GM21367 (cell line): ENCODE measurements around the gene STMN1.
A peak's percentile ranks its signal among the peaks of the same experiment; 100 is the strongest.
"Not testable (repeated sequence)": the region's sequence is repeated elsewhere in the genome, so short reads cannot be mapped to it uniquely, and the experiment has no call there.

Experiments used
- ATAC-seq: cut with Tn5 transposase; IDR thresholded peaks from one replicate; pipeline ENCODE4 v1.9.1; 2021; ENCODE audit not compliant: unreplicated experiment

Gene STMN1

DNA sequence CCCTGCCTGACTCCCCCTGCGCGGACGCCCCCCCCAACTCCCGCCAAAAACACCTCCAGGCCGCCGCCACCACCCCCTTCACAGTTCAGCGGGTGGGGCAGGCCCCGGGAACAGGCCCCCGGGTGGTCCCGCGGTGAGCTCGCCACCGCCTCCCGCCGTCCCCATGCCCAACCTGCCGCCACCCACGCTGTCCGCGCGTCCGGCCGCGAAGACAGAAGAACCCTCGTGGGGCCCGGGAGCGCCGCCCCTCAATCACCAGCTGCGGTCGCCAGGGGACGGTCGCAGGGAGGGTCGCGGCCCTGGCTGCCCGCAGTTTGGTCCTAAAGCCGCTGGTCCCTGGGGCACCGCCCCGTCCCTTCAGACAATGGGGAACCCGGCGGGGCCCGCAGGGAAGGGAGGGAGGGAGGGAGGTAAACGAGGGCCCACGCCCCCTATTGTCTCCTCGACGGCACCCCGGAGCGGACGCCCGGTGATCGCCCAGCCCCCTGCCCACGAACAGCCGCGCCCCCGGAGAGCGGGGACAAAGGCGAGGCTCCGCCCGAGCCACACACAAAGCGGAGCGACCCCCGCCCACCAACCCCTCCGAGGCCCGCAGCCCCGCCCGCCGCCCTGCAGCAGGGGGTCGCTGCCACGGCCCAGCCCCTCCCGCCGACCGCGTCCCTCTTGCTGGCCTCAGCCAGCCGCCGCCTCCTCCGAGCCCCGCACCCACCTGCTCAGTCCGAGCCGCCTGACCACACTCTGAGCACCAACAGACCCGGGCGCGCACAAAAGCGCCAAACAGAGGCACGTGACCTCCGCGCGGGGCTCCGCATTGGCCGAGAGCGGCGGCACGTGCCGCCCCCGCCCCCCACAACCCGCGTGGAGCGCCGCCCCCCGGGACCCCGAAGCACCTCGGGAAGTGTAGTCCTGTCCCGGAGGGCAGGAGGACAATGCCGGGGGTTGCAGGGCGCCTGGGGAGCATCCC is at the start of gene STMN1:
Gene STMN1, minus strand, starts transcription at position 740 of the 964 bp plus-strand sequence. CDS start 1,743 bp downstream, outside the sequence.
- ATAC-seq: peak; percentile 52

DNA sequence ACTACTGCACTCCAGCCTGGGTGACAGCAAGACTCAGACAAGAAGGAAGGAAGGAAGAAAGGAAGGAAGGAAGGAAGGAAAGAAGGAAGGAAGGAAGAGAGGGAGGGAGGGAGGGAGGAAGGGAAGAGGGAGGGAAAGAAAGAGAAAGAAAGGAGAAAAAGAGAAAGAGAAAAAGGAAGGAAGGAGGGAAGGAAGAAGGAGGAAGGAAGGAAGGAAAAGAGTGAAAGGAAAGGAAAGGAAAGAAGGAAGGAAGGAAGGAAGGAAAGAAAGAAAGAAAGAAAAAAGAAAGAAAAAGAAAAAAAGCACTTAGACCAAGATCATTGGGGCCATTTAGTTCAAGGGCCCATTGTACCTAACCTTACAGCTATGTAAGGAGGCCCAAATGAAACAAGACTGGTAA is 49.3 kb upstream of the STMN1 start:
- ATAC-seq: no peak

DNA sequence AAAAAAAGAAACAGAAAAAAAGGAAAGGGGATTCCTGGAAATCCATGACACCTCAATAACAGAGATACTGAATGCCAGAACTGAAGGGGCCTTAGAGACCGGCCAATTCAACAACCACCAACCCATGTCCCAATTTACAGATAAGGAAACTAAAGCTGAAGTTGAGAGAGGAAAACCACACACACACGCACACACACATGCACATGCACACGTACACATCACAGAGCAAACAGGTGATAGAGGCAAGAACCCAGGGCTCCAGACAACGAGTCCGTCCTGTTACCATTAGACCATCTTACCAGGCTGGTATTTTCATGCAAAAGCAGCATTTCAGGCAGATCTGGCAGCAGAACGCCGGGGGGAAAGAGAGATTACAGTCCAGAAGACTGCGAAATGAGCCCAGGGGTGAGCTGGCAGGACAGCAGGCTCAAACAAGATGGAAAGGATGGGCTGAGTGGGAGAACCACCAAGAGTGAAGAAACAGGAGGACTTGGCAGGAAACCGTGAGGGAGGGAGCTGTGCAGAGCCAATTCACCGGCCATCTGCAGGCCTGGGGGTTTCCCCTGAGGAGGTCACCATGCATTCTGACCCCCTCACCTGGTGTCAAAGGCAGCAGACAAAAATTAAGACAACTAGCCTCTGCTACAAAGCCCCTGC is 48.2 kb upstream of the STMN1 start:
- ATAC-seq: no peak

GRCh38 chr1:25952841-25953401 is 46.7 kb upstream of the STMN1 start:
- ATAC-seq: no peak

DNA sequence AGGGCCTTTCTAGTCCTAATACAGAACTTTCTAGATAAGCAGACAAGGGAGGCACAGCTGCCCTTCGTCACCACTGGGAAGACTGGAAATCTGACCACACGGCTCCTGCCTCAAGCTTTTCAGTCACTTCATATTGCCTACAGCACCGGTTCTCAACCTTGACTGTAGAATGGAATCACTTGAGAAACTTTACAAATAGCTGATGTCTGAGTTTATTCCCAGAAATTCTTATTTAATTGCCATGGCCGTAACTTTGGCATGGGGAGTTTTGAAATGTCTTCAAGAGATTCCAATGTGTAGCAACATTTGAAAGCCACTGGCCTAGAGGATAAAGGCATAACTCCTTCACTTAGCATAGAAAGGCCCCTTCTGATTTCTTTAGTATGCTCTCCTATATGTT is 42.4 kb upstream of the STMN1 start:
- no peak for ATAC-seq

GRCh38 chr1:25947027-25947426 is 40.8 kb upstream of the STMN1 start:
- ATAC-seq: no peak

GRCh38 chr1:25945761-25946160 is 39.5 kb upstream of the STMN1 start:
- ATAC-seq: no peak

- no peak for ATAC-seq
These were observed 38.8 kb upstream of the STMN1 start for GRCh38 chr1:25944986-25945385.

GRCh38 chr1:25943511-25943910 is 37.3 kb upstream of the STMN1 start:
- ATAC-seq: not testable (repeated sequence)

DNA sequence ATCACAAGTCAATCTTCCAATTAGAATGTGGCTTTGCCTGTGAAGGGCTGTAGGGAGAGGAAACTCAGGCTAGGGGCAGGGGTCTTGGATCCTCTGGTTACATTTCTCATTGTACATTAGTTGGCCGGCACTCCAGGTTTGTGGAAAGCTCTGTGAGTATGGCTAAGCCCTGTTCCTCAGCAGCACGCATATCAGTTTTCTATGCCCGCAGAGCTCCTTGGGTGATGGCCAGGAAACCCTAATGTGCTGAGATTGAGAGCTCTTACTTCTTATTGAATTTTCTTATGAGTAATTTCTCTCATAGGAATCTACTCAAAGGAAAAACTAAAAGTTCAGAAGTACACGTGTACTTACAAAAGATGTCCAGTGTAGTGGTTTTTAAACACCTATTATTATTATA is 30.7 kb upstream of the STMN1 start:
- no peak for ATAC-seq

DNA sequence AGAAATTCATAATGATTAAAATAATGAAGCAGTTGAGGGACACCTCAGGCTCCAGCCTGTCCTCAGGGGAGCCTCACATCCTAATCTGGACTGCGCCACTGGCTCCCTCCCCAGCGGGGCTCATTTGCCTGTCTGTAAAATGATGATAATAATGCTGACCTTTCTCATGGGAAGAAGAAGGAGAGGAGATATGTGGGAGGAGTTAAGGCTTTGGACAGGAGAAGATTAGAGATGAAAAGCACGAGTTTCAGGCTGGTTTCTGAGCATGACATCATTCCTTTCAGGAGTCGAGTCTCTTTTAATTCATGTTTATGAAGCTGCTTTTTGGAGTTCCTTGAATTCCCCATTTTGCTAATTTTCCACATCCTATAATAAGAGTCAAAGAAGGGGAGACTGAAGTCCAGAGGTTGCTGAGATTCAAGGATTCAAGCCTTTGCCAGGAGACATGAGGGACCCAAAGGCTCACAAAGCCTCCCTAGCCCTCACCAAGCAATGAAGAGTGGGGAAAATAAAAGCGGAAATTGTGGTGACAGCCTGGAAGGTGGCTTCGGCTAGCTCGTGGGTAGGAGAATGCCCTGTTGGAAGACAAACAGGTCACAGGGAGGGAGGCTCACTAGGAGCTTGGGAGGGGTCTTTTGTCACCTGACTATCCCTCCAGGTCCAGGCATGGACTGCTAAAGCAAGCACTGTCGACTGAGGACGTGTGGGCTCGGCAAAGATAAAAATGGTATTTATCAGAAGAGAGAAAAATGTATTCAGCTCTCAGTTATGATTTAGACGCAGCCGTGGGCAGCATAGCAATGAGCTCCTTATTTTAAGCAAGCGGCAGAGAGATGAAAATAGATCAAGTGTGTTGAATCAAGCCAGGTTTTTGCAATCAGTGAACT is 27.5 kb upstream of the STMN1 start:
- ATAC-seq: no peak

DNA sequence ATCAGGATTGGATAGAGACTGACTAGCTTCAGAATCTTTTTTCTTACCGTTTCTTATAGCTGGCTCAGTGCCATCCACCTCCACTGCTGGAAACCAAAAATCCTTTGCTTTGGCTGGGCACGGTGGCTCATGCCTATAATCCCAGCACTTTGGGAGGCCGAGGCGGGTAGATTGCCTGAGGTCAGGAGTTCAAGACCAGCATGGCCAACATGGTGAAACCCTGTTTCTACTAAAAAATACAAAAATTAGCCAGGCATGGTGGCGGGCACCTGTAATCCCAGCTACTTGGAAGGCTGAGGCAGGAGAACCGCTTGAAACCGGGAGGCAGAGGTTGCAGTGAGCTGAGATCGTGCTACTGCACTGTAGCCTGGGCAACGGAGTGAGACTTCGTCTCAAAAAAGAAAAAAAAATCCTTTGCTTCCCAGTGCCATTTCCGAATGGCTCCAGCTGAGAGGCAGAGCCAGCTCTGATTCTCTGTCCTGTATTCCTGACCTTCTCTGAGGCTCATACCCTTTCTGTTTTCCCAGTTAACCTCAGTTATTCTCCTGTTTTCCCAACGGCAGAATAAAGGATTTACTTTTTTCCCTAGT is 26.7 kb upstream of the STMN1 start:
- not testable (repeated sequence) for ATAC-seq

DNA sequence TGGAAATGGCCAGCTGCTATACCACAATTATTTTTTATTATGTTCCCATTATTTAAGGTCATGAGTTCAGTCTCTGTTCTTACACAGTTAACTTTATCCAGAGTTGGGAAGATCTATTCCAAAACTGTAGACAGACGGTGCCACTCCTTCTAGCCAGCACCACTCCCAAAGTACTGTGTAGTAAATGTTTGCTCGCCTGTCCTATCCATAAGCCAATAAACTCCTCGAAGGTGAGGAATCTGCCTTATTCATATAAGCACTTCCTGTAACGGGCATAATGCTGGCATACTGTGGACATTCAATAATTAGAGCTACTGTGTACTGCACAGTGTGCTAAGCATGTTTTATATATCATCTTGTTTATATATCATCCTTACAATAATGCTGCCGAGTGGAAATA is 26.1 kb upstream of the STMN1 start:
- ATAC-seq: no peak

DNA sequence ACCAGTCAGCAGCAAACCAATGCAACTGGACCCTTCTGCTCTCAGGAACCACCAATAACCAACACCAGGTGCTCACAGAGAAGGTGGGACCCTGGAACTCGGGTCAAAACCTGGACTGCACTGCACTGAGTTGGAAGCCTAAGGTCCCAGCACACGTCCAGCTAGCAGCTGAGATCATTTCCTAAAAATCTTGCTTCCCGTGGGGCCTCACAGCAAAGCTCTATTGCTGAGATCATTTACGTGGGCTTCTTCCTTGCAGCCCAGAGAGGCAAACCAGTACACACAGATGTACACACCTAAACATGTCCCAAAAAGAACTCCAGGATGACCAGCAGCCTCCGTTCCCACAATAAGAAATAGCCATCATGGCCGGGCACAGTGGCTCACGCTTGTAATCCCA is 22.8 kb upstream of the STMN1 start:
- ATAC-seq: no peak

GRCh38 chr1:25927521-25928265 is 21.5 kb upstream of the STMN1 start:
- no peak for ATAC-seq

DNA sequence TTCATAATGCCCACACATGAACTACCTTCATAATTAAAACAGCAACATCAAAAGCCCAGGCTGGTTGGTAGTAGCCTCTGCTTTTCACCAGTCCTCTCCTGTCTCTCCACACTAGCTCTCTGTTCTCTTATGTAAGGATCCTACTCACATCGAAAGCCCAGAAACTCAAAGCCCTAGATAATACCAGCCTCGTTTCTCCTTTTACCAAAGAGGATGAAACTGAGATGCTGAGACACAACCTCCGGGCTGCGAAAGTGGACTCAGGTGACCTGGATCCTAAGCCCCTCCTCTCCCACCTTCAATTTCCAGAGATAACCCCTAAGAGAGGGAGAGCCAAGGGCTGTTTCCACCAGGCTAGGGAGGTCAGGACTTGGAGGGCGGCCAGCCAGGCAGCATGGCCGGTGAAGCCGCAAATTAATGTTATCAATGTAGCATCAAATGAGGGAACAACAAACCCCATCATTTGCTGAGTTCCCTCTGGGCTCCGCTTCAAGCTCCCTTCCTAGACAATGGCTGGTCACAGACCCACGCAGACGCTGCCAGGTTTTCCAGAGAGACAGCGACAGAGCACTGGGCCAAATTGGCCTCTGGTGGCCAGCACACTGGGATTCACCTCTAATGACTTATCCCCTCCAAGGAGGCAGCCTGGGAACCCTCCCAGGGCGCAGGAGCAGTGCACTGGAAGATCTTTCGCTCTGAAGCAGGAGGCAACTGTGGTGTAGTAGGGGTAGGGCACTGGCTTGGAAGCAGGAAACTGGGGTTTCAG is 20.7 kb upstream of the STMN1 start:
- ATAC-seq: no peak

- ATAC-seq: no peak
These were observed 18.2 kb upstream of the STMN1 start for GRCh38 chr1:25924454-25924853.

GRCh38 chr1:25922971-25923552 is 16.8 kb upstream of the STMN1 start:
- ATAC-seq: no peak
